Liver (tissue), 3 donors: ENCODE data around the gene RARRES2.

ENCODE experiments used
- CTCF ChIP-seq: fragments of 150-350 bp; IDR thresholded peaks from 2 replicates; pipeline ENCODE4 v1.5.1; 2017; ENCODE audit warnings: improper control_type of control experiment, low read depth, low read length; ENCODE audit not compliant: missing input control
- EGR1 ChIP-seq, 2 donors: IDR thresholded peaks; 2 replicates each; pipeline ENCODE4 v1.6.1; 2016 to 2018; ENCODE audit warnings: antibody characterized with exemption in 2 of 2, low read depth in 2 of 2
- REST ChIP-seq: IDR thresholded peaks from 2 replicates; pipeline ENCODE4 v1.6.1; 2016; ENCODE audit warnings: antibody characterized with exemption, mild to moderate bottlenecking
- donor health status: healthy.
- donor health status: healthy.

GRCh38 chr7:150380463-150380862, 39.0 kb upstream of the RARRES2 start:
- TF ChIP-seq REST = no peak
- TF ChIP-seq CTCF = no peak
- TF ChIP-seq EGR1 (IDR thresholded peaks at IDR 0.05; ENCODE audit: low read depth in 2 of 2) = no peak
